ENCODE measurements around the gene PRB3.

Gene PRB3

GRCh38 chr12:11269607-11270006, at the start of gene PRB3:
Gene PRB3 (minus strand): TSS chr12:11269707. CDS start chr12:11269669, 38 bp downstream.
- DNase-seq = no peak

GRCh38 chr12:11310336-11310735, 40.8 kb upstream of the PRB3 start, which contains the start of gene PRB4:
Gene PRB4 (minus strand): TSS chr12:11310436. CDS start chr12:11310398, 38 bp downstream.
- DNase-seq = no peak

GRCh38 chr12:11307143-11307542, 37.6 kb upstream of the PRB3 start:
- DNase-seq = no peak

DNA sequence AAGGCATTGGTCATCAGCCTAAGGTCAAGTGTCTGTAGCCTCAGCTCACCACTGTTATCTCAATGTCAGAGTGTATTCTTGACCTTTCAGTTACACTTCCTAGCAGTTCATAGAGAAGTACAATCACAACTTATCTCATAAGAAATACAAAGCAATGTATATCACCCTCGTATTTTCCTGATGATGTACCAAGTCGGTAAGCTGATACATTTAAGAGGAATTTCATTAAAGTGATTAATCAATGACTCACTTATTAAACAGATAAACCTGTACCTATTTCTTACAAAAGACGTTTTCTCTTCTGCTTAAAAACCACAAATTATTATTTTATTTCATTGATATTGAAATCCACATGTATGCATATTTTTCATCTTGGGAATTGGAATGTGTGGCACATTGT, 3.9 kb upstream of the PRB3 start:
- DNase-seq = no peak

- DNase-seq = no peak
Observed at GRCh38 chr12:11264501-11264900, 5.0 kb downstream of the PRB3 start.

- no peak for DNase-seq
Observed at GRCh38 chr12:11246489-11246888, 23.0 kb downstream of the PRB3 start.

DNA sequence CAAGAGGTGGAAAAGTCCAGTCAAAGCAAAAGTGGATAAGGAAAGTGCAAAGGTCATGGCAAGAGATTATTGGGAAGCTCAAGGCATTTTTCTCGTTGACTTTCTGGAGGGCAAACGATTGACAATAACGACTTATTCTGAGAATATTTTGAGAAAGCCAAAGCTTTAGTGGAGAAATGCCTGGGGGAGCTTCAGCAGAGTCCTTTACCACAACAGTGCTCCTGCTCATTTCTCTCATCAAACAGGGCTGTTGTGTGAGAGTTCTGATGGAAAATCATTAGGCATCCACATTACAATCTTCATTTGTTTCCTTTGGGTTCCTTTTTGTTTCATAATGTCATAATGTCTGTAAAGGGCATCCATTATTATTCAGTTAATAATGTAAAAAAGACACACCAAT, 26.9 kb downstream of the PRB3 start:
- DNase-seq = no peak

GRCh38 chr12:11240348-11240930, 29.1 kb downstream of the PRB3 start:
- no peak for DNase-seq

DNA sequence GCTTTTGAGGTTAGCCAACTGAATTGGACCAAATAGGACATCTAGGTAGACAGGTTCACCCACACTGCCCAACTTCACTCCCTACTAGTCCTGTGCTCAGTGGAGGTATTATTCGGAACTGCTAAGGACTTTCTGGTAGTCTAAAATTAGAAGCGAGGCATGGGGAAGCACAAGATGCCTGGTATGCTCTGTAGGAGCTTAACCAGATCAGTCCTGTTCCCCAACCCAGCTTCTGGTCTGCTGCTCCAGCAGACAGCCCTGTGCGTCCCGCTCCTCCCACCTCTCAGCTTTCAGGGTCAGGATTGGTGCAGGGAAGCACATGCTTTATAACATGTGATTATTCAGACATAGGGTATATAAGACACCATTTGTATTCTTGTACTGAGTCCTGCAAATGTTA, 31.2 kb downstream of the PRB3 start:
- DNase-seq = no peak

GRCh38 chr12:11233532-11233931, 36.0 kb downstream of the PRB3 start:
- DNase-seq = no peak

- DNase-seq = peak; percentile 16 to 69
Observed at GRCh38 chr12:11228296-11228879, 41.1 kb downstream of the PRB3 start.

DNA sequence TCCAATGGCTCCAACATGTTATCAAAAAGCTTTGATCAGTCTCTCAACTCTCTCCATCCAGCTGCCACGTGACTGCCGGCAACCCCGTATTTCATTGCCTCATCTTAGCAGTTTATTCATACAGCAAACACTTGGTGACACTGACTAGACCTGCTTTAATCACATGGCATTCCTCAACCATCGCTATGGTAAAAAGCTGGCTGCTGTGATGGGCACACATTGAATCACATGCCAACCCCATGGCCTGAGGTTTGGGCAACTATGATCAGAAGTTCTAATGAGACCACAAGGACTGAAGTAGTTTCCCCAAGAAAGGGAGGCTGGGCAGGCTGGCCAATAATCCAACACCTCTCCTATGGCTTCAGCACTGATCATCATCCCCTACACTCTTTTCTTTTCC, 42.1 kb downstream of the PRB3 start:
- DNase-seq = no peak

Data from inflammatory macrophage treated with lipopolysaccharide for 1 hour (primary cell).